Amniotic stem cell (primary cell): Measurements from ENCODE around the gene AMBP.

Source experiments
- DNase-seq: peaks from one replicate; lab custom pipeline; 2025; lab: John Stamatoyannopoulos, UW

The AMBP gene

GRCh38 chr9:114031037-114031630 is 47.0 kb downstream of the AMBP start:
- DNase-seq = no peak

- no peak for DNase-seq
Observed at GRCh38 chr9:114030364-114030763, 47.7 kb downstream of the AMBP start.

GRCh38 chr9:114029311-114030170 is 48.6 kb downstream of the AMBP start:
- DNase-seq = no peak

GRCh38 chr9:114028646-114029045 is 49.5 kb downstream of the AMBP start:
- DNase-seq = no peak

GRCh38 chr9:114027863-114028465 is 50.1 kb downstream of the AMBP start:
- DNase-seq = no peak

- no peak for DNase-seq
Observed at GRCh38 chr9:114027159-114027862, 50.8 kb downstream of the AMBP start.

- DNase-seq = no peak
Observed at GRCh38 chr9:114026335-114026734, 51.8 kb downstream of the AMBP start.

- DNase-seq = no peak
Observed at GRCh38 chr9:114025760-114026159, 52.3 kb downstream of the AMBP start.

GRCh38 chr9:114025196-114025753 is 52.8 kb downstream of the AMBP start:
- no peak for DNase-seq

- no peak for DNase-seq
Observed at GRCh38 chr9:114023961-114024360, 54.1 kb downstream of the AMBP start.

- no peak for DNase-seq
Observed at GRCh38 chr9:114021578-114021977, 56.5 kb downstream of the AMBP start.

- no peak for DNase-seq
Observed at GRCh38 chr9:114017741-114018715, 60.1 kb downstream of the AMBP start.

- no peak for DNase-seq
Observed at GRCh38 chr9:114016629-114017423, 61.3 kb downstream of the AMBP start.

GRCh38 chr9:114016101-114016500 is 62.0 kb downstream of the AMBP start:
- DNase-seq = no peak

GRCh38 chr9:114015607-114016006 is 62.5 kb downstream of the AMBP start:
- no peak for DNase-seq

GRCh38 chr9:114014044-114014443 is 64.1 kb downstream of the AMBP start:
- DNase-seq = no peak

- no peak for DNase-seq
Observed at GRCh38 chr9:114012126-114012525, 66.0 kb downstream of the AMBP start.

GRCh38 chr9:114011313-114011712 is 66.8 kb downstream of the AMBP start:
- no peak for DNase-seq
